Measurements from ENCODE around the gene ROM1. TPM values are rescaled to one million over a fixed set of nuclear protein-coding genes. Genes with fewer than 3 reads are reported as not detected.

ROM1 gene
- total RNA-seq, 4 donors from 2014 or later = 3.7 to 11.9 (median 10.1) TPM

DNA sequence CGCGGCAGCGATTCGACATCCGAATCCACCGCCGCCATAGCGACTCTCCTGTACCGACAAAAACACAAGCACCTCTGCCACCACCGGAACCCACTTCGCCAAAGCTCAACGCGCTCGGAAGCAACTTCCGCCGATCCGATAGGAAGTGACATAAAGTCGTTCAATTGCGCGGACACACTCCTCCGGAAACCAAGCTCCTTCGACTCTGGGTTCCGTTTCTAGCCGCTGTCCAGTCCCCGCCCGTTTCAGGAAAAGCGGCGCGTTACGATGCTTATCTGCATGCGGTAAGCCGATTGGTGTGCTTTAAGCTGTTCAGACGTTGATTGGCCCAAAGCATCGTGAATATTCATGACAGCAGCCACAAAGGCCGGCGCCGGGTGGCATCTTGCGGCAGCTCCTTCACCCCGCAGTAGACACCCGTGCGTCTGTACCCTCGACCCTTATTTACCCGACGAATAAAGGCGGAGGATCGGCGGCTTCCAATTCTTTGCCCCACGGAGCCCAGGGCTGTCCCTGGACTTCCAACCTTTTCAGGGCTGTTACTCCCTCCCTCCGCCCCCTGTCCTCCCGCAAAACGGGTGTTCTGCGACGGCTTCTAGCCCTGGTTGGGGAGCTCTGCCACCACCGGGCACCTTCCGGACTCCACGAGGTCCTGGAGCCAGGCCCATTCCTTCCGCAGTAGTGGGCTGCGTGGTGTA lies 21.5 kb upstream of the ROM1 start, which contains the start of gene TUT1:
TUT1 (minus strand) TSS at position 76 of the 698 bp plus-strand sequence; CDS start at position 38, 38 bp downstream.
- peaks cover 29 to 58% (median 51%) of the 10 kb centered on the region in 4 donors for H3K36me3 ChIP-seq
- TF ChIP-seq POLR2AphosphoS5 (IDR thresholded peaks at IDR 0.05) (peak; percentile 98 to 99), CTCF (IDR thresholded peaks at IDR 0.05) (peak in 1 of 3 experiments; percentile 4), POLR2A (IDR thresholded peaks at IDR 0.05; ENCODE audit: low read depth) (peak; percentile 65), EP300 (IDR thresholded peaks at IDR 0.05) (no peak)
- intact Hi-C loops (cut with DNase I) = loop anchor here (10.0 kb wide), 1 partner anchor 263 kb away; no protein-coding TSS in a partner anchor

GRCh38 chr11:62592146-62592815 lies 20.8 kb upstream of the ROM1 start:
- peak overlapping the region; percentile 92 to 97 (median 94) for H3K27ac ChIP-seq (replicated peaks in 1 of 4)
- H3K4me1 ChIP-seq = peaks cover 33 to 44% (median 40%) of the 10 kb centered on the region in 4 donors
- peak overlapping the region; percentile 72 to 93 (median 76) for H3K4me3 ChIP-seq
- TF ChIP-seq POLR2A (IDR thresholded peaks at IDR 0.05; ENCODE audit: low read depth) (no peak), EP300 (IDR thresholded peaks at IDR 0.05) (no peak), CTCF (IDR thresholded peaks at IDR 0.05) (no peak), POLR2AphosphoS5 (IDR thresholded peaks at IDR 0.05) (no peak)
- no peak for DNase-seq (ENCODE audit: extremely low spot score)
- no peaks in the 10 kb centered on the region for H3K27me3 ChIP-seq
- peaks cover 35 to 58% (median 54%) of the 10 kb centered on the region in 4 donors for H3K36me3 ChIP-seq
- intact Hi-C loops (cut with DNase I) = loop anchor here (10.0 kb wide), 1 partner anchor 263 kb away; no protein-coding TSS in a partner anchor
- no peaks in the 10 kb centered on the region for H3K9me3 ChIP-seq
- 25% methylated on average over 9 of the region's 17 CpGs for WGBS

More for the DNA sequence above, 21.5 kb upstream of the ROM1 start, which contains the start of gene TUT1:
- Histone ChIP-seq H3K27me3 (no peaks in the 10 kb centered on the region), H3K9me3 (no peaks in the 10 kb centered on the region), H3K4me1 (peaks cover 33 to 42% (median 40%) of the 10 kb centered on the region in 4 donors), H3K4me3 (peak within 1 kb of the TSS; percentile 72 to 93 (median 76)), H3K27ac (replicated peaks in 1 of 4) (peak within 1 kb of the TSS; percentile 92 to 97 (median 94))
- peak; percentile 99 for DNase-seq (ENCODE audit: extremely low spot score)
- under 1% methylated on average over 48 of the region's 58 CpGs for WGBS

- intact Hi-C loops (cut with DNase I) = loop anchor here (10.0 kb wide), 1 partner anchor 262 kb away; no protein-coding TSS in a partner anchor
- DNase-seq (ENCODE audit: extremely low spot score) = no peak
- peak overlapping the region; percentile 92 to 97 (median 94) for H3K27ac ChIP-seq (replicated peaks in 1 of 4)
- H3K36me3 ChIP-seq = peaks cover 42 to 58% (median 55%) of the 10 kb centered on the region in 4 donors
- no peaks in the 10 kb centered on the region for H3K9me3 ChIP-seq
- H3K27me3 ChIP-seq = no peaks in the 10 kb centered on the region
- WGBS = 66% methylated on average over 8 of the region's 8 CpGs
- H3K4me3 ChIP-seq = no peak overlapping the region
- peaks cover 33 to 51% (median 40%) of the 10 kb centered on the region in 4 donors for H3K4me1 ChIP-seq
- TF ChIP-seq EP300 (IDR thresholded peaks at IDR 0.05) = no peak
- no peak for TF ChIP-seq POLR2AphosphoS5 (IDR thresholded peaks at IDR 0.05)
- no peak for TF ChIP-seq CTCF (IDR thresholded peaks at IDR 0.05)
- TF ChIP-seq POLR2A (IDR thresholded peaks at IDR 0.05; ENCODE audit: low read depth) = no peak
Measured at GRCh38 chr11:62592989-62593421, 20.1 kb upstream of the ROM1 start.

GRCh38 chr11:62593434-62594044 lies 19.5 kb upstream of the ROM1 start:
- peaks cover 47 to 58% (median 55%) of the 10 kb centered on the region in 4 donors for H3K36me3 ChIP-seq
- H3K4me1 ChIP-seq = peaks cover 35 to 55% (median 44%) of the 10 kb centered on the region in 4 donors
- no peak for DNase-seq (ENCODE audit: extremely low spot score)
- H3K27me3 ChIP-seq = no peaks in the 10 kb centered on the region
- peak overlapping the region; percentile 92 to 97 (median 94) for H3K27ac ChIP-seq (replicated peaks in 1 of 4)
- intact Hi-C loops (cut with DNase I) = loop anchor here (10.0 kb wide), 1 partner anchor 261 kb away; no protein-coding TSS in a partner anchor
- 53% methylated on average over 13 of the region's 13 CpGs for WGBS
- H3K9me3 ChIP-seq = no peaks in the 10 kb centered on the region
- no peak overlapping the region for H3K4me3 ChIP-seq
- no peak for TF ChIP-seq POLR2A (IDR thresholded peaks at IDR 0.05; ENCODE audit: low read depth)
- TF ChIP-seq POLR2AphosphoS5 (IDR thresholded peaks at IDR 0.05) = peak; percentile 22 to 39
- TF ChIP-seq CTCF (IDR thresholded peaks at IDR 0.05) = peak; percentile 43 to 71 (median 55)

Measured in esophagus muscularis mucosa (tissue), 4 donors.